NT2/D1 (cell line): ENCODE measurements around the gene MINK1.

Source experiments
- SUZ12 ChIP-seq: IDR thresholded peaks from 2 replicates; pipeline ENCODE4 v1.6.1; 2011; ENCODE audit not compliant: insufficient read length, insufficient read depth; ENCODE audit errors: extremely low read depth
- YY1 ChIP-seq: IDR thresholded peaks from 2 replicates; pipeline ENCODE4 v1.6.1; 2011; ENCODE audit not compliant: insufficient read length, insufficient read depth

DNA sequence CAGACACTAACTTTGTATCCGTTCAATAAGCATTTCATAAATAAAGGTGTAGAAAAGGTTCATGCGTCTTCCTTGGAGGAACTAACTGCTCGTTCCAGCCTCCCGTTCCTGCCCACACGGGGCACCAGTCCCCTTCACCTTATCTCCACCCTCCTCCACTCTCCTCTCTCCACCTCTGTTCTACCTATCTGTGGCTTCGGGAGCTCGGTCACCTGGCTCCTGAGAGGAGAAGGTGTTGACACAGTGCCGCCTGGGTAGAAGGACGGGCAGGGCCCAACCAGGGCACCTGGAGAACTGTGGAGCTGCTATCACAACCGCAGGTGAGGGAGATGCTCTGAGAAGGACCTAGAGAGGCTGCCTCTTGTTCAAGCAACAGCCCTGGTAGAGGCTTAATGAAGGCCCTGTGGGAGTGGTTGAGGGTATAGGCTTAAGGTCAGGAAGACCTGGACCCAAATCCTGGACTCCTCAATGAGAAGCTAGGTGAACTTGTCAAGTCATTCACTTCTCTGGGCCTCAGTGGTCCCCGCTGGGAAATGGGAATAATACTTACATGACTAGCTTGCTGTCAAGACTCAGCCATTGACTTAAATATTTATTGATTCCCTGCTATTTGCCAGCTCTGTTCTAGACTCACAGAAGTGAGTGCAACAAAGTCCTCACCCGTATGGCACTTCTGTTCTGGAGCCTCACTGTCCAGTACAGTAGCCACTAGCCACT lies 9.6 kb upstream of the MINK1 start:
- no peak for TF ChIP-seq YY1
- TF ChIP-seq SUZ12: no peak
